GM21529 (cell line): Measurements from ENCODE around the gene FAM210B.
"Not testable (repeated sequence)": the region's sequence is repeated elsewhere in the genome, so short reads cannot be mapped to it uniquely, and the experiment has no call there.

Experiments used
- ATAC-seq: cut with Tn5 transposase; IDR thresholded peaks from one replicate; pipeline ENCODE4 v1.9.1; 2021; ENCODE audit not compliant: unreplicated experiment

Gene FAM210B

DNA sequence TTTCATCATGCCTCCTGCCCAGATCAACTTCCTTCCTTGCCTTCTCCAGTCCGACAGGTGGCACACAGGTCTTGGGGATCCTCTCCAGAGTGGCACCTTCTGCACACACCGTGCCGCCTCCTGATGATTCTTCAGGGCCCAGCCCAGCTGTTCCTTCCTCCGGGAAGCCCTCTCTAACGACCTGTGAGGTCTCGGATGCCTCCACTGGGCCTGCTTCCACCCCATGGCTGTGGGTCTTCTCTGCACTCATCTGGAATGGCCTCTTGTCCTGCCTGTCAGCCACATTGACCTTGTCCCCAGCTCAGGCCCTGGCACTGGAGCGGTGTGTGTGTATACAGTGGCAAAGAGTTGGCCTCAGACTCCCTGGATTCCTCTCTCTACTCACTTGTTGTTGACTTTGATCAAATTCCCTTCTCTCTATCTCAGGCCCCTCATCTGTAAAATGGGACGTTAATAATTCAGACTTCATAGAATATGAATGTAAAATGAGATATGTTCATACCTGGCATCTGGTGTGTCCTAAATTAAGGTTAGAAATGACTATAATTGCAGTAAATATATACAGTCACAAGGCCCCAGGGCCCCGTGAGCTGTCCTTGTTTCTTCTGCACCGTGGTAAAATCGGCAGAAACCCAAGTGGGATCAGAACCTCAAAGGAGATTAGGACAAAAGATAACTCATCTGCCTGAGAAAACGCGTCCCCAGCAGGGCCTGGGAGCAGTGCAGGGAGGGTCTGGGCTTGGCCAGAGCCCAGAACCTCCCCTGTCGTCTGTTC is 1.5 kb downstream of the FAM210B start:
- ATAC-seq = no peak

DNA sequence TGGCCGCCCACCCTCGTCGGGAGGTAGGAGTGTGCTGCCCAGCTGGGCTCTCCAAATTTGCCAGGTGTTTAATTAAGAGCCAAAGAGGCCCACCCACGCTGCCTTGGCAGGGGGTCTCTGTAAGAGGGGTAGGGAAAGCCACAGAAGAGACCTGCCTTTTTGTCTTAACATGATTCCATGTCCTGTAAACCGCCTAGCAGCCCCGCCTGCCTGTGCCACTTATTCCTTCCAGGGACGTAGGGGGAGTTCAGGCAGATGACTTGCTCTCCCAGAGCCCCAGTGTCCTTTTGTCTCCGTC is 2.1 kb downstream of the FAM210B start:
- ATAC-seq = no peak

DNA sequence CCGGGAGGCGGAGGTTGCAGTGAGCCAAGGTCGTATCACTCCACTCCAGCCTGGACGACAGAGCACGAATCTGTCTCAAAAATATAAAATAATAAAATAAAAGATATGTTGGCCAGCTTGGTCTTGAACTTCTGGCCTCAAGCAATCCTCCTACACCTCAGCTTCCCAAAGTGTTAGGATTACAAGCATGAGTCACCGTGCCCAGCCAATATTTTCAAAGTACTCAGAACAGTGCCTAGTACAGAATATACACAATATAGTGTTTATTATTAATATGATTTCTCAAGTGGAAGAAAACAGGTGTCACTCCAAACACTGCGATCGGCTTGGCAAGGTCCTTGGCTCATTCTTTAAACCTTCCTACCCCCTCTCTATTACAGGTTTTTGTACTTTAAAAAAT is 3.1 kb downstream of the FAM210B start:
- no peak for ATAC-seq

DNA sequence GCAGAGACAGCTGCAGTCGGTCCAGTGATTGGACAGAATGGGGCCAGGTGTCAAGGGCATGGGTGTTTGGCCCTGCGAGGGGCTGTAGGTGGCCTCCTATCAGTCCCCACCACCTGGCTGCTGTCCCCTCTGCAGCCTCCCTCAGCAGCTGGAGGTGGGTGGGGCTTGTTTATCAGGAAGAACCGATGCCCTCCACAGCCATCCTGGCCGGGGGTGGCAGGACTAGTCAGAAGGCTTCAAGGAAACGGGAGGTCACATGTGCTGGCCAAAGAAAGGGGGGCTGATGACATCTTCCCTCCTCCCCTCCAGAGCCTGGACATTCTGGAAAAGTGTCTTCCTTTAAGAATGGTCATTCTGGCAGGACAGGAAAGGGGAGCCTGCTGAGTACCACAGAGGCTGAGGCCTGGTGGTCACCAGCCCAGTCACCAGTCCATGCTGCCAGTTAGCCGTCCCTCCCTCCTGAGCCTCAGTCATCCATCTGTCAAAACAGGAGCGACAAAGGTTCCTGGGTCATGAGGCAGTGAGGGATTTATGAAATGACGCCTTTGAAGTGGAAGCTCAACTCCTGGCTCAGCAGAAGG is 4.1 kb downstream of the FAM210B start:
- ATAC-seq = no peak

DNA sequence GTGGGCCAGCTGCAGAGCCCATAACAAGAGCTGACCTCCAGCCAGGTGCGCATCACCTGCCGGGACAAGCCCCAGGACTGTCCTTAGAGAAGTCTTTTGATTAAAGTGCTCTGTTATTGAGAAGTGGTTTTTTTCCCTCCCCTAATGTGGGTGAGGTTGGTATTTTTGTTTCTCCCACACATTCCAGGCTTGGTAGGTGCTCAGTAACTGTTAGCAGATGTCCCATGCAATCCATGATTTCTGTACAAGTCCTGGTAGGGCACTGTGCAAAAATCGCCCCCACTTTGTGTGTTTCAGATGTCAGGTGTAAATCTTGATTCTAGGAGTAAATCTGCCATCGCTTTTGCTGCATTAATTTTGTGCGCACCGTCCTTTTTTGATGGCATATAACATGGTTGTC is 4.7 kb downstream of the FAM210B start:
- no peak for ATAC-seq

DNA sequence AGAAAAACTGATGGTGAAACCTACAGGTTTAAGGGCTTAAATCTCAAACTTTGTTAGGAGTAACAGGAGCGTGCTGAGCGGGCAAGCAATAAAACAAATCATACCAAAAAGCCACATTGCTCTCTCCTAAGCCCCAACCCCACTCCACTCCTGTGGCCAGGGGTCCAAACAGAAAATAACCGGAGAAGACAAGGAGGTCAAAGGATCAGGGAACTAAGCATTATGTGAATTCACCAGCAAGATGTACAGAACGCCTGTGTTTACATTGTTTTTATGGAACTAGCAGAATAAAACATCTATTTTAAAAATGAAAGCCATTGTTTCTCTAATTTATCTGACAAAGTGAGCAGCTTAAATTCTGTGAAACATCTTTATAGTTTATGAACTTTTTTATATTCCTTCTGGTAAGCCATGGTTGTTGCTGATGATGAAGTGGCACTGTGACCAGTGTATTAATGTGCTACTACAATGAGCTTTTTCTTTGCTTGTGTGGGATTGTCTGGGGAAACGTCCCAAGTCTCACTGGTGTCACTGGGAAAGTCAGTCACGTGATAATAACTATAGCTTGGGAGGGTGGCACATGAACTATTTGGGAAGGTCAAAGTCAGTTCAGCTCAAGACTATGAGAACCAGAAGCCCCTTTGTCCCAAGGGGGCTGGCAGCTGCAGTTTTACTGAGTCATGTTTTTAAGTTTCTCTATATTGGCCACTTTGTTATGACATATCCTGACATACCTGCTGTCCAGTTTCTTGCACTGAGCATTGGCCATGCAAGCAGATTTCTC is 9.8 kb downstream of the FAM210B start:
- ATAC-seq = no peak

DNA sequence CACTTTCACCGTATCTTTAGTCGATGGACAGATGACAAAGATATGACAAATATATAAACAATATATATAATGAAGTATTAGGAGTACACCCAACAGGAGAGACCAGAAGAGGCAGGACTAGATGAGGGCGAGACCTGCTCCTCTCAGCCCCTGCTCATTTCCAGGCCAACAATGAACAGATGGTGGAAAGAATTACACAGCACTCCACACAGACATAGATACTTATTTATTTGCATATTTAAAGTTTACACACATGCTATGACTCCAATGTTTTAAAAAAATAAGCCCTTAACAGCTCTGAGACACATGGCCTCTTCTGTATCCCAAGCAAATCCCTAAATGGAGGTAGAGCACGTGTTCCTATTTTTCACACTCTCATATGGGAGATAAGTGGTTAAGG is 10.4 kb downstream of the FAM210B start:
- ATAC-seq = no peak

DNA sequence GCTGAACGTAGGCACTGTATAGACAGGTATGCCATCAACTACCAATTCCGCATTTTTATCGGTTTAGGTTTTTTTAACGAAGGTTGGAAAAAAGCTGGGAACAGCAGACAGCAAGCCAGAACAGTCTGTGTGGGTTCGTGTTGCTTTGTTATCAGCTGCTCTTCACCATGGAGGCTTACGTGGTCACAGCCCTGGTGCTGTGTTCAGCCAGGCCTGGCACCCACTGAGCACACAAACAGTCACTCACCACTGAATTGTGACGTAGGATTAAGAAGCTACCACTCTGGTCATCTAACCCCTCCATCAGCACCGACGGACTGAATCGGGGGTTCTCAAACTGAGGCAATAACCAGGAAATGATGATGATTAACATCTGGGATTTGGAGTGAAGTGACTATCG is 13.2 kb downstream of the FAM210B start:
- no peak for ATAC-seq

DNA sequence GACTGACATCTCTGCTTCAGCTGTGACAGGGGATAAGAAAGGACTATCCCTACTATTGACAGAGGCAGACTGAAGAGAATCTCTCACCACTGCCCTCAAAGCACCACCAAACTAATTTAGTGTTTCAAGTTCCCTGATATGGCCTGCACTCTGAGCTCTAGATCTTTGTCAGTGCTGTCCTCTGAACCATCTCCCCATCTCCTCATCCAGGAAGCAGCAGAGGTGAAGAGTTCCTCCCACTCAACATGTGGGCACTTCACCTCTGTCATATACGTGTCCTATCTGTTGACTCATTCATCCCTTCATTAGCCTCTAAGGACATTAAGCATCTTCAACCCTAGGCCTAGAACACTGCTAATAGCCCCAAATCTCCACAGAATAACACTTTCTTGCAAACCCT is 14.1 kb downstream of the FAM210B start:
- ATAC-seq = no peak

DNA sequence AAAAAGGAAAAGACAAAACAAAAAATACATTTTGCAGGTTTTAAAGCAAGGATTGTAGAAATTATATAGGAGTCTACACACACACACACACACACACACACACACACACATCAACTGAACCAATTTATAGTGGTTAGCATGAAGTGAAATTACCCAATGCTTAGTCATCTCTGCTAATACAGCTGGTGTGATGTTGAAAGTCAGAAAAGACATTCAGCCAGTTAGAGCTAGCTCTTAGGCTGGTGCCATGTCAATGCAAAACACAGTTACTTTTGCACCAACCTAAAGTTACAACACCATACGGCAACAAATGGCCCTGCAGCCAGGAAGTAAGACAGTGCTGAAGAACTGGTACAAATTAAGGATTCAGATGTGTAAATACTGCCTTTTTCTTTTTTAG is 15.2 kb downstream of the FAM210B start:
- ATAC-seq = no peak

DNA sequence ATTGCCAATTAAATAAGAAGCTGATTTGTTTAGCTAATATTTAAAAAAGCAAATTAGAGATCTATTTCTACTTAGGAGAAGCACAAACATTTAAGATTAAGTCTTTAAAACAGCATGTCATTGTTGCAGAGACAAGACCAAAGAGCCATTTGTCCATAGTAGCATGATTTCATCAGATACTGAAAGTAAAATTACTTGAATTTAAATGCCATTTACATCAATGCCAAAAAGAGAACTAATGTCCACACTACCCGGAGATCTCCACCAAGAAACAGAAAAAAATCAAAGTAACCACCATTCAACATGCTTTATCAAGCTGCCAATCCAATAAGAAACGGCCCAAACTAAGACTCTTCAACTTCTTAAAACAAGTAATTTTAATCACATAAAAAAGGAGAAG is 17.6 kb downstream of the FAM210B start:
- ATAC-seq = no peak

DNA sequence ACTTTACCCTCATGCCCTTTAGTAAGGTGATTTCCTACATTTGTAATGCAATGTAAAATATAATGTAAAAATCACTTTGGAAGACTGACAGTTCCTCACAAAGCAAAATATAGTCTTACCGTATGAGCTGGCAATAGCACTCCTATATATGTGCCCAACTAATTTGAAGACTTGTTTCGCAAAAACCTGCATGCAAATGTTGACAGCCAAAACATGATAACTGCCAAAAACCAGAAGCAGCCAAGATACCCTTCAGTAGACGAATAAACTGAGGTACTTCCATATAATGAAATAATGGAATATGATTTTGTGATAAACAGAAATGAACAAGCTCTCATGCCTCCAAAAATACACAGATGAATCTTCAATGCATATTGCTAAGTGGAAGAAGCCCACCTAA is 19.6 kb downstream of the FAM210B start:
- ATAC-seq = no peak

DNA sequence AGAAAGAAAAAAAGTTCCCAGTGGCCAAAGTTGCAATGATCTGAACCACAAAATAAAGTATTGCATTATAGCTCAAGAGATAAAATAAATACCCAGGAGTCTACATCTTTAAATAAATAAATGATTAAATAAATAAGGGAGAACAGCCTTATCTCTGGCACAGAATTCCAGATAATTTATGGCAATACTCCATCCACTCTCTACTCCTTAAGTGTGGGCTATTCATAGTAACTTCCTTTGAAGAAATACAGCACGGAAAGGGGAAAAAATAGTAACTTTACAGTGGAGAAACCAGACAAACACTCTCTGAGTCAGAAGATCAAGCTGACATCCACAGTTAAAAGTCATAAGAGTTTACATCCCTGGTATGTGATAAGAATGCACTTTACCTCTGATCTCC is 21.6 kb downstream of the FAM210B start:
- ATAC-seq = no peak

DNA sequence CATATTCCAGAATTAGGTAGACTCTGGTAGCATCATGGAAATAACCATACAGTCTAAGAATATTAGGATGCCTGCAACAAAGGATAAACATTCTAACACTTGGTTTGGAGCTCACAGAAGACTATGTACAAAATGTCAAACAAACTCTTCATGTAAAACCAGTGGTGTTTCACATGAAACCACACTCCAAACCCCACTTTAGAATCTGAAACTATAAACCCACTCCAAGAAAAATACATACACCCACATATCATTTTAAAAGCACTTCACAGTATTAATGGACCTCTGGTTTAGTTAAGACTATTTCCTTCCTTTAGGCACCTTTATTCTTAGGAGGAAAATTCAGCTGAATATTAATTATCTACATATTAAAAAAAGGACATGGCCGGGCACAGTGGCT is 22.7 kb downstream of the FAM210B start:
- ATAC-seq = peak; percentile 51

DNA sequence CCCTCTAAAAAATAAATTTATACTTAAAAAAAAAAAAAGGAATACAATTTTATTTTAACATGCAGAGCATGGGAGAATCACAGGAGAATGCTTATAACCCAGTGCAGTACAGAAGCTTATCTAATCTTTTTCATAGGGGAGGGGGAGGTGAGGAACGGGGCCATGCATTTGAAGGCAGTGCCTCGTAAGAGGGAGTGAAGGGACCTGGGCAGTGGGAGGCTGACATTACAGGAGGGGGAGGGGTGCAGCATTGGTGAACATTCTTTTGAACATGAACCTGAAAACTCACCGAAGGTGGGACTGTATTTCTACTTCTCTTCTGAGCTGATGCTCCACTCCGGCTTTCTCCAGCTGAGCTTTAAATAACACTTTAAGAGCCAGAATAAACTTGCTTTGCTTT is 23.9 kb downstream of the FAM210B start:
- no peak for ATAC-seq

DNA sequence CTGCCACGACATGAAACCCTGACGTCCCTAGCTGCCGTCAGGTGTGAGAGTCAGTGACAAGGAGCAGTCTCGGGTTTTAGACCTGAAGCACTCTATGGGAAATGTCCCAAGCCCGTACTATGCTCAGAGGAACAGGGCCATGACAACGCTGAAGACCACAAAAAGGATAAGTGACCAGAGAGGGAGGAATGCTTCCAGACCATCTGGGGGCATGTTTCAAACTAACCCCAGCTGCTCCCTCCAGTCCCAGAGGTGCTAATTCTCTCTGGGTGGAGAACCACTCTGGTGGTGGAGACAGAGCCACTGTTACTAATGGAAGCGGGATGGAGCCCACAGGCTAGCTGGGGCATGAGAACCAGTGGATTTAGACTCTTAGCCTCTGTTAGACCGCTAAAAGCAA is 24.6 kb downstream of the FAM210B start:
- ATAC-seq = no peak

DNA sequence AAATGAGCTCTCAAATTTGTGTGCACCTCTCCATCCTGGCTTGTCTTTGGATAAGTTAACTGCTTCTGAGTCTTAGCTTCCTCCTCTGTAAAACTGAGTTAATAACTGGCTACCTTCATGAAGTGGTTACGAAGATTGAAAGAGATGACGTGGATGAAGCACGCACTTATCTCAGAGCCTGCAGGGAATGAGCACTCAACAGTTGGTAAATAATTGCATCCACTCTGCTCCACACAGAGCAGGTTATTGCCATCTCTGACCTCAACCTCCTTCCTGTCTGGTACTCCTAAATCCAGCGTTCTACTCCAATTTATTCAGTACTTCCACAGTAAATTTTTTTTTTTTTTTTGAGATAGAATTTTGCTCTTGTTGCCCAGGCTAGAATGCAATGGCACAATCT is 26.4 kb downstream of the FAM210B start:
- ATAC-seq = no peak

DNA sequence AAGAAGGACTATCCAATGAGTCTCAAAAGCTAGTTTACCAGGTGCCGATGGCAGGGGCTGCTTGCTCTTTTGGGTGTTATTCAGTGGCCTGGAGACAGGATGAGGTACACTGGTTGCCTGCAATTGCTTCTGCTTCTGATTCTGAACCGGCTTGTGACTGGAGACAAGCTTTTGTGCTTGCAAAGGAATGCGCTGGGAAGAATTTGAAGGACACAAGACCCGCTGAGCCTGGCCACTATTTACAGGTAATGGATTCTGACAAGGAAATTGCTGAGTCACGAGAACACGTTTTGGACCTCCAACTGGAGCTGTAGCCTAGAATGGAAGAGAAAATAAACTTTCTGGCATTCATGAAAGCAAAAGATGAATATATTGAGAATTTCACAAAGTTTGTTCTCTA is 27.4 kb downstream of the FAM210B start:
- ATAC-seq = no peak

DNA sequence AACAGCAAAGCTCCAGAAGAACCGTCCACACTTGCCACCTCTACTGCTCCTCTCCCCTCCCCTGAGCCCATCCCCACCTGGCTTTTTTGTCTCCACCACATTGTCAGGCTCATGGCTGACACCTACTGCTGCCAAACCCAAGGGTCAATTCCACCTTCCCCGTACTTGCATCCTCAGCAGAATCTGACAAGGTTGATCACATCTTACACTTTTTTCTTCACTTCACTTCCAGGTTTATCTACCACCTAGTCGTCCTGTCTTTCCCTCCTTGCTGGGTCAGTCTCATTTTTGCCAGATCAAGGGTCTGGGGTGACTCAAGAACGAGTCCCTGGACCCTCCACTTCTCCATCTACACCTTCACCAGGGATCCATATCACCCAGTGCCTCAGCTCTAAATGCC is 30.1 kb downstream of the FAM210B start:
- no peak for ATAC-seq

DNA sequence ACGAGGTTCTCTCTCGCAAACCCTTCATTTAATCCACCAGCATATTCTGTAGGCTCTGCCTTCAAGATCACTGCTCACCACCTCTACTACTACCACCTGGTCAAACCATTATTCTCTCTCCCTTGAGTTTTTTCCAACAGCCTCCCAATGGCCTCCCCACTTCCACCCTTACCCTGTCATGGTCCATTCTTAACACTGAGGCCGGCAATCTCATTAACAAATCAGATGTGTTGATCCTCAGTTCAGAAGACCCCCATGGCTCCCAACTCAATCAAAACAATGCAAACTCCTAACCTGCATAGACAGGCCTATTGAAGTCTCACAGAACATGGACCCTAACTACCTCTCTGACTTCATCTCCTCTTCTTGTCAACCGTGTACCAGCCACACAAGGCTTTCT is 31.0 kb downstream of the FAM210B start:
- ATAC-seq = no peak

DNA sequence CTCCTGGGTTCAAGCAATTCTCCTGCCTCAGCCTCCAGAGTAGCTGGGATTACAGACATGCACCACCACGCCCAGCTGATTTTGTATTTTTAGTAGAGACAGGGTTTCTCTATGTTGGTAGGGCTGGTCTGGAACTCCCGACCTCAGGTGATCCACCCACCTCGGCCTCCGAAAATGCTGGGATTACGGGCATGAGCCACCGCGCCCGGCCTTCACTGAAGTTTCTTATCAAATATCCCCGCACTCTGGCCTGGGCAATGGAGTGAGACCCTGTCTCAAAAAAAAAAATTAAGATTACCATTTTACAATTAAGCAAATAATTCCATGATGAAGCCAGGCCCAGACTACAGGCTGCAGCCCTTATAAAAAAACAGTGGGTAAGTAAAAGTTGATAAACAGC is 31.6 kb downstream of the FAM210B start:
- ATAC-seq = not testable (repeated sequence)

DNA sequence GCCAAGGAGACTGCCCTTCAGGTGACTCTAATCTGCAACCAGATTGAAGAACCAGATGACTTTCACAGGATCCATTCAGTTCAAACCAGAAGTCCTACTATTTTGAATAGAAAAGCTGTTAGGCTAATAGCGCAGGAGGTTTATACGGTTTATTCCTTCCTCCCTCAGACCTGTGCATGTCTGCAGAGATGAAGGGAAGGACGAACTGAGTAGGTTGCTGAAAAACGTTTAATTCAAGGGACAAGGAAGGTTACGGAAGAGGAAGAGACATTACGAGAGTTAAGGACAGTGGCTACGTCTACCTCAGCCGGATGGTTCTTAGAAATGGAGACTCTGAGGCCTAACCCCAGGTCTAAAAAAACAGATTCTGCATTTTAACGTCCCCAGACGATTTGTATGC is 32.3 kb downstream of the FAM210B start:
- ATAC-seq = no peak
